SU-DHL-6 (cell line): ENCODE measurements around the gene FAM9B.

ENCODE experiments used
- H2AFZ ChIP-seq: fragments of 200-600 bp; sonication (generic); 2 replicates; pipeline ENCODE4 v1.6.1; 2014; ENCODE audit warnings: low read depth, mild to moderate bottlenecking, moderate library complexity, mixed read lengths, antibody characterized with exemption, low read length; ENCODE audit not compliant: severe bottlenecking
- H3F3A ChIP-seq: fragments of 200-600 bp; shearing (Covaris generic); 2 replicates; pipeline ENCODE4 v1.6.0; 2016; ENCODE audit warnings: antibody characterized with exemption, mild to moderate bottlenecking; ENCODE audit not compliant: insufficient read depth
- H3K27ac ChIP-seq: fragments of 200-600 bp; sonication (generic); 2 replicates; pipeline ENCODE4 v1.5.1; 2016; ENCODE audit warnings: low read depth, mild to moderate bottlenecking, low read length, moderate library complexity, mixed read lengths
- H3K27me3 ChIP-seq: fragments of 200-600 bp; sonication (generic), shearing (Covaris generic); 2 replicates; pipeline ENCODE4 v1.6.0; 2014; ENCODE audit warnings: mild to moderate bottlenecking, low read length
- H3K36me3 ChIP-seq: fragments of 200-600 bp; sonication (generic); 2 replicates; pipeline ENCODE4 v1.6.1; 2014; ENCODE audit warnings: mild to moderate bottlenecking, low read length, mixed read lengths
- H3K4me2 ChIP-seq: fragments of 300-600, 200-600 bp; shearing (Covaris generic), sonication (generic); 2 replicates; pipeline ENCODE4 v1.6.0; 2014; ENCODE audit warnings: low read length, low read depth, mild to moderate bottlenecking; ENCODE audit not compliant: poor library complexity, severe bottlenecking
- H3K4me3 ChIP-seq: fragments of 200-600 bp; sonication (generic); 2 replicates; pipeline ENCODE4 v1.5.1; 2014; ENCODE audit warnings: antibody characterized with exemption, low read length, mild to moderate bottlenecking, mixed read lengths; ENCODE audit not compliant: insufficient read depth, poor library complexity, severe bottlenecking
- H3K79me2 ChIP-seq: fragments of 200-600 bp; sonication (generic); 2 replicates; pipeline ENCODE4 v1.6.1; 2014; ENCODE audit warnings: mild to moderate bottlenecking, low read length, moderate library complexity; ENCODE audit not compliant: insufficient read depth
- H3K9ac ChIP-seq: fragments of 200-600 bp; sonication (generic); 2 replicates; pipeline ENCODE4 v1.7.0; 2014; ENCODE audit warnings: mild to moderate bottlenecking, low read length
- H3K9me2 ChIP-seq: fragments of 200-600 bp; sonication (generic); replicated peaks from 2 replicates; pipeline ENCODE4 v1.6.1; 2014; ENCODE audit warnings: low read length; ENCODE audit not compliant: insufficient read depth
- H3K9me3 ChIP-seq: fragments of 200-600 bp; sonication (generic); 2 replicates; pipeline ENCODE4 v1.6.1; 2014; ENCODE audit warnings: low read length, mixed read lengths; ENCODE audit not compliant: insufficient read depth
- H4K20me1 ChIP-seq: fragments of 200-600 bp; sonication (generic); 2 replicates; pipeline ENCODE4 v1.6.1; 2014; ENCODE audit warnings: low read depth, mild to moderate bottlenecking, antibody characterized with exemption, low read length, moderate library complexity, mixed read lengths
- EZH2phosphoT487 ChIP-seq: fragments of 200-600 bp; sonication (generic), shearing (Covaris generic); conservative IDR thresholded peaks from 2 replicates; pipeline ENCODE4 v1.6.1; 2018; ENCODE audit warnings: mild to moderate bottlenecking, antibody characterized with exemption, low read length, moderate library complexity, mixed read lengths
- TF ChIP-seq, protein P1 (sequence below): fragments of 200-600 bp; sonication (generic); IDR thresholded peaks from one replicate; pipeline ENCODE4 v1.5.1; 2017; ENCODE audit warnings: antibody characterized with exemption, mild to moderate bottlenecking, low read length, moderate library complexity; ENCODE audit not compliant: insufficient read depth, poor library complexity, severe bottlenecking

Gene FAM9B

GRCh38 chrX:8987672-8988250 is 46.2 kb downstream of the FAM9B start:
- no peaks in the 10 kb centered on the region for H3K9me3 ChIP-seq
- H3K27ac ChIP-seq = no peak overlapping the region
- no peaks in the 10 kb centered on the region for H3K27me3 ChIP-seq
- no peak overlapping the region for H2AFZ ChIP-seq
- no peaks in the 10 kb centered on the region for H3K79me2 ChIP-seq
- H3K36me3 ChIP-seq = no peaks in the 10 kb centered on the region
- H3K4me2 ChIP-seq = no peak overlapping the region
- no peak for TF ChIP-seq EZH2phosphoT487
- TF ChIP-seq, protein P1, sequence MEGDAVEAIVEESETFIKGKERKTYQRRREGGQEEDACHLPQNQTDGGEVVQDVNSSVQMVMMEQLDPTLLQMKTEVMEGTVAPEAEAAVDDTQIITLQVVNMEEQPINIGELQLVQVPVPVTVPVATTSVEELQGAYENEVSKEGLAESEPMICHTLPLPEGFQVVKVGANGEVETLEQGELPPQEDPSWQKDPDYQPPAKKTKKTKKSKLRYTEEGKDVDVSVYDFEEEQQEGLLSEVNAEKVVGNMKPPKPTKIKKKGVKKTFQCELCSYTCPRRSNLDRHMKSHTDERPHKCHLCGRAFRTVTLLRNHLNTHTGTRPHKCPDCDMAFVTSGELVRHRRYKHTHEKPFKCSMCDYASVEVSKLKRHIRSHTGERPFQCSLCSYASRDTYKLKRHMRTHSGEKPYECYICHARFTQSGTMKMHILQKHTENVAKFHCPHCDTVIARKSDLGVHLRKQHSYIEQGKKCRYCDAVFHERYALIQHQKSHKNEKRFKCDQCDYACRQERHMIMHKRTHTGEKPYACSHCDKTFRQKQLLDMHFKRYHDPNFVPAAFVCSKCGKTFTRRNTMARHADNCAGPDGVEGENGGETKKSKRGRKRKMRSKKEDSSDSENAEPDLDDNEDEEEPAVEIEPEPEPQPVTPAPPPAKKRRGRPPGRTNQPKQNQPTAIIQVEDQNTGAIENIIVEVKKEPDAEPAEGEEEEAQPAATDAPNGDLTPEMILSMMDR = no peak
- no peak overlapping the region for H3K9ac ChIP-seq
- H3F3A ChIP-seq = no peaks in the 10 kb centered on the region
- no peaks in the 10 kb centered on the region for H3K9me2 ChIP-seq
- H3K4me3 ChIP-seq = no peak overlapping the region
- no peaks in the 10 kb centered on the region for H4K20me1 ChIP-seq

DNA sequence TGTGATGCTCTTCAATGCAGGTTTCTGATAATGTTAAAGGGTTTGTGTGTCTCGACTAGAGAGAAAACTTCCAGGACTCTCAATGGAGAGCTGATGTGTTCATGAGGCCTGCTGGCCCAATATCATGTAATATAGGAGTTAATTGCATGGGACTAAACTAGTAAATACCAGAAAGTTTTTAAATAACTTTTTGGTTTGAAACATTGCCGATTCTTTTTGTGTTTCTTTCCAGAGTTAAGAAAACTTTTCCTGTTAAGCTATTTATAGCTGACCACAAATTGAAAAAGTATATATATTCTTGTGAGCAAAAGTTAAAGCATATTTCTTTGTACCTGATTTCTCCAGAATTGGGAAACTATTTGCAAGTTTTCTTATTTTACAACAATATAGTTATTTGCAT is 49.7 kb downstream of the FAM9B start:
- Histone ChIP-seq H3K36me3 (no peaks in the 10 kb centered on the region), H3K9ac (no peak overlapping the region), H3K79me2 (no peaks in the 10 kb centered on the region), H3F3A (no peaks in the 10 kb centered on the region), H3K9me2 (no peaks in the 10 kb centered on the region), H3K27me3 (no peaks in the 10 kb centered on the region), H3K4me3 (no peak overlapping the region), H3K9me3 (no peaks in the 10 kb centered on the region), H3K4me2 (no peak overlapping the region), H2AFZ (no peak overlapping the region), H4K20me1 (no peaks in the 10 kb centered on the region), H3K27ac (no peak overlapping the region)
- no peak for TF ChIP-seq EZH2phosphoT487
- TF ChIP-seq, protein P1 = no peak

DNA sequence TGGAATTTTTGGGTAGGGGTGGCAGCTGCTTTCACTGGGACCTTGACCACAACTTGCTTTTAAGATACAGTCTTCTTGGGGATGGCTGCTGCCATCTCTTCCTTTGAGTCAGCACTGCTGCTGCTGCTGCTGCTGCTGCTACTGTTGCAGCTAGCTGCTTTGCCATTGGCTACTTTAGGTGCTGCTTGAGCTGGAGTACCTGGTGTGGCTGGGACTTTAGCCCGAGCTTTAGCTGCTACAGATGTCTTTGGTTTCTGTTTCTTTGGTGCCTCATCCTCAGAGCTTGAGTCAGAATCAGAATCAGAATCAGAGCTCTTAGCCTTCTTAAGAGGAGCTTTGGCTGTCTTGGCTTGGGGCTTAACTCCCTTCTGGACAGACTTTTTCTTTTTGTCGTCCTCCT is 52.2 kb downstream of the FAM9B start:
- TF ChIP-seq EZH2phosphoT487 = no peak
- TF ChIP-seq, protein P1 = no peak
- Histone ChIP-seq H3K27me3 (no peaks in the 10 kb centered on the region), H4K20me1 (no peaks in the 10 kb centered on the region), H3K4me3 (no peak overlapping the region), H3K4me2 (no peak overlapping the region), H2AFZ (no peak overlapping the region), H3K9me3 (no peaks in the 10 kb centered on the region), H3K9ac (no peak overlapping the region), H3K9me2 (no peaks in the 10 kb centered on the region), H3F3A (no peaks in the 10 kb centered on the region), H3K36me3 (no peaks in the 10 kb centered on the region), H3K27ac (no peak overlapping the region), H3K79me2 (no peaks in the 10 kb centered on the region)
